Kidney (tissue), 14 donors: Measurements from ENCODE around the gene LRRK1. TPM values are rescaled to one million over a fixed set of nuclear protein-coding genes. Genes with fewer than 3 reads are reported as not detected.

Experiments used
- DNase-seq, 5 donors: peaks; one replicate each; pipeline ENCODE4 v3.0.0-alpha.2; 2013 to 2020
- FAIRE-seq: peaks from 2 replicates; lab custom pipeline; 2012; peaks lifted over from hg19 to GRCh38; lab: Jason Lieb, UNC
- H3K27ac ChIP-seq, 2 donors: one replicate each; pipeline ENCODE4 v1.7.0; 2013; ENCODE audit warnings: low read depth in 2 of 2, low read length in 2 of 2, inconsistent platforms in 1 of 2
- H3K27me3 ChIP-seq: one replicate; pipeline ENCODE4 v1.7.1; 2013; ENCODE audit warnings: low read length, inconsistent platforms; ENCODE audit not compliant: control insufficient read depth, insufficient read depth
- H3K36me3 ChIP-seq, 3 donors: one replicate each; pipeline versions ENCODE4 v1.7.0 to v1.7.1; 2013; ENCODE audit warnings: low read length in 3 of 3, control low read depth in 1 of 3, inconsistent platforms in 1 of 3; ENCODE audit not compliant: insufficient read depth in 3 of 3, control insufficient read depth in 2 of 3
- H3K4me1 ChIP-seq, 3 donors: one replicate each; pipeline versions ENCODE4 v1.7.0 to v1.7.1; 2013; ENCODE audit warnings: low read length in 3 of 3, inconsistent platforms in 1 of 3, low read depth in 1 of 3; ENCODE audit not compliant: control insufficient read depth in 2 of 3, insufficient read depth in 2 of 3
- H3K4me3 ChIP-seq, 3 donors: one replicate each; pipeline versions ENCODE4 v1.7.0 to v1.8.1; 2013; ENCODE audit warnings: low read length in 3 of 3, control low read depth in 1 of 3, inconsistent platforms in 1 of 3
- H3K9ac ChIP-seq, 3 donors: one replicate each; pipeline versions ENCODE4 v1.7.0 to v1.7.1; 2013; ENCODE audit warnings: low read length in 3 of 3, control low read depth in 1 of 3, inconsistent platforms in 1 of 3
- H3K9me3 ChIP-seq, 3 donors: one replicate each; pipeline versions ENCODE4 v1.7.0 to v1.7.1; 2013; ENCODE audit warnings: low read length in 3 of 3, control low read depth in 1 of 3, inconsistent platforms in 1 of 3; ENCODE audit not compliant: control insufficient read depth in 2 of 3, insufficient read depth in 1 of 3
- intact Hi-C: fragments of 100-400 bp; cut with DNase I; formaldehyde crosslinking; loops from one replicate; pipeline ENCODE4 v1.11.1; 2022
- polyA plus RNA-seq: library from polyadenylated mRNA; stranded (reverse); fragments of 350-450 nt; fragmentation: Illumina TruSeq; extraction: RNeasy Lipid Tissue Mini Kit (QIAGEN cat#74804); gene quantifications from one replicate; pipeline ENCODE4 v1.2.3, GENCODE V29; 2014; ENCODE audit warnings: low read depth, low replicate concordance; ENCODE audit not compliant: insufficient read depth
- total RNA-seq: library from RNA; stranded (reverse); fragmentation: NEBNext Ultra II Directional; extraction: Animal tissue kit (Norgen Biotek cat#: 25700); gene quantifications from one replicate; pipeline ENCODE4 v1.2.1, GENCODE V29; 2021
- TF ChIP-seq, protein P1 (sequence below): IDR thresholded peaks from 3 replicates; pipeline ENCODE4 v1.5.1; 2012; ENCODE audit warnings: mild to moderate bottlenecking, moderate library complexity, borderline replicate concordance; ENCODE audit not compliant: insufficient read depth; ENCODE audit errors: extremely low read depth
- donor health status: control.
- donor health status: control.
- donor health status: control.
- donor health status: control.
- donor health status: control.
- donor health status: DM: yes; HTN: yes; CAD: no.
- donor health status: Normal renal cell carcinoma (clear cell type).

The LRRK1 gene
- total and polyA plus RNA-seq, 2 donors from 2014 or later = 1.1 to 24.9 TPM

DNA sequence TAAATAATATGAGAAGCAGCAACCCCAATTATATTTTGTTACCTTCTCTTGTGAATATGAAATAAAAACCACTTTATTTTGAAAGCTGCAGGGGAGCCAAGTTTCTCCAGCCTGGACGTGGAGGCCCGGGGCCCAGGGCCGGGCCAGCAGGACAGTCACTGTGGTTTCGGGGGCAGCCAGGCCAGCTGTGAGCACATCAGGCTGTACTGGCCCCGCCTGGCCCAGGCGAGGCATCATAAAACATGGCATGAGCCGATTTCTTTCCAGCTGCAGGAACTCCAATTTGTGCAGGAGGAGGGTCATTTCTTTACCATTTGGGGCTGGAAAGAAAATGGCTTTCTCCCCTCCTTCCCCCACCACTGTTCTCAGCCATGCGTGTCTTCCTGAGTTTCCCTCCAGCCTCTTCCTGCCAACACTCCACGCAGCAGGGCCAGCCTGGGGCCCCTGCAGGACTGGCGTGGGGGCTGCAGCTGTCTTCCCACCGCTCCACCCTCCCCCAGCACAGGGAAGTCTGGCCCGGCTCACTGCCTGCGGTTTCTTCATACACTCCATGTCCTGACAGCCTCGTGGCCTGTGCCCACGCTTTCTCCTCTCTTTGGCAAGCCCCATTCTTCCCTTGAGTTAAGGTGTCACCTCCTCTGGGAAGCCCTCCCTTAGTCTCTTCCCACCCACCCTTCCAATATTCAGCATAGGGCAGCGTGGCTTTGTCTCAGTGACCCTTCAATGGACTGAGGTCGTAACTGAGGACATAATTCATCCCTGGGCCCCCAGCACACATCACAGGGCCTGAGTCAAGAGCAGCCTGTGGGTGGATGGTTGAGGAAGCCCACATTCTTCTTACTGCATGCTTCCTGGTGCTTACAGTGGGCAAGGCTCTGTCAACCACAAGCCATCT lies 196.9 kb downstream of the LRRK1 start:
- FAIRE-seq = no peak

GRCh38 chr15:101116681-101116976 lies 197.5 kb downstream of the LRRK1 start:
- intact Hi-C loops = no loop called here
- TF ChIP-seq, protein P1, sequence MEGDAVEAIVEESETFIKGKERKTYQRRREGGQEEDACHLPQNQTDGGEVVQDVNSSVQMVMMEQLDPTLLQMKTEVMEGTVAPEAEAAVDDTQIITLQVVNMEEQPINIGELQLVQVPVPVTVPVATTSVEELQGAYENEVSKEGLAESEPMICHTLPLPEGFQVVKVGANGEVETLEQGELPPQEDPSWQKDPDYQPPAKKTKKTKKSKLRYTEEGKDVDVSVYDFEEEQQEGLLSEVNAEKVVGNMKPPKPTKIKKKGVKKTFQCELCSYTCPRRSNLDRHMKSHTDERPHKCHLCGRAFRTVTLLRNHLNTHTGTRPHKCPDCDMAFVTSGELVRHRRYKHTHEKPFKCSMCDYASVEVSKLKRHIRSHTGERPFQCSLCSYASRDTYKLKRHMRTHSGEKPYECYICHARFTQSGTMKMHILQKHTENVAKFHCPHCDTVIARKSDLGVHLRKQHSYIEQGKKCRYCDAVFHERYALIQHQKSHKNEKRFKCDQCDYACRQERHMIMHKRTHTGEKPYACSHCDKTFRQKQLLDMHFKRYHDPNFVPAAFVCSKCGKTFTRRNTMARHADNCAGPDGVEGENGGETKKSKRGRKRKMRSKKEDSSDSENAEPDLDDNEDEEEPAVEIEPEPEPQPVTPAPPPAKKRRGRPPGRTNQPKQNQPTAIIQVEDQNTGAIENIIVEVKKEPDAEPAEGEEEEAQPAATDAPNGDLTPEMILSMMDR = no peak
- H3K36me3 ChIP-seq = no peaks in the 10 kb centered on the region
- no peaks in the 10 kb centered on the region for H3K9me3 ChIP-seq
- H3K27me3 ChIP-seq = no peaks in the 10 kb centered on the region
- H3K4me3 ChIP-seq = no peak overlapping the region
- FAIRE-seq (no peak), DNase-seq (no peak)
- no peak overlapping the region for H3K9ac ChIP-seq
- H3K27ac ChIP-seq = no peak overlapping the region
- H3K4me1 ChIP-seq = no peaks in the 10 kb centered on the region

More for the DNA sequence above, 196.9 kb downstream of the LRRK1 start:
- no peaks in the 10 kb centered on the region for H3K9me3 ChIP-seq
- H3K27ac ChIP-seq = peak overlapping the region in 1 of 2 donors; percentile 9
- H3K36me3 ChIP-seq = no peaks in the 10 kb centered on the region
- H3K4me3 ChIP-seq = no peak overlapping the region
- no peaks in the 10 kb centered on the region for H3K4me1 ChIP-seq
- H3K9ac ChIP-seq = no peak overlapping the region
- TF ChIP-seq, protein P1 = no peak
- DNase-seq = peak; percentile 79 to 93 (median 89)
- intact Hi-C loops = no loop called here
- no peaks in the 10 kb centered on the region for H3K27me3 ChIP-seq

DNA sequence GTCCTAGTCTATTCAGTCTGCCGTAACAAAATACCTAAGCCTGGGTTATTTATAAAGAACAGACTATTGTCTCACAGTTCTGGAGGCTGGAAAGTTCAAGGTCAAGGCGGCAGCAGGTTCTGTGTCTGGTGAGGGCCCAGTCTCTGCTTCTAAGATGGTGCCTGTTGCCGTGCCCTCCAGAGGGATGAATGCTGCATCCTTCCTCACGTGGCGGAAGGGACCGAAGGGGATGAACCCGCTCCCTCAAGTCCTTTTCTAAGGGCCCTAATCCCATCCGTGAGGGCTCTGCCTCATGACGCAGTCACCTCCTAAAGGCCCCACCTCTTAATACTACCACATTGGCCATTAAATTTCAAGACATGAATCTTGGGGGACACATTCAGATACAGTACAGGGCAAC lies 199.0 kb downstream of the LRRK1 start:
- FAIRE-seq (no peak), DNase-seq (no peak)
- H3K27ac ChIP-seq = no peak overlapping the region
- no peaks in the 10 kb centered on the region for H3K27me3 ChIP-seq
- no peak overlapping the region for H3K4me3 ChIP-seq
- no peaks in the 10 kb centered on the region for H3K36me3 ChIP-seq
- H3K9me3 ChIP-seq = no peaks in the 10 kb centered on the region
- H3K9ac ChIP-seq = no peak overlapping the region
- intact Hi-C loops = no loop called here
- TF ChIP-seq, protein P1 = no peak
- no peaks in the 10 kb centered on the region for H3K4me1 ChIP-seq
